Spleen (tissue), 7 donors: ENCODE results near the gene SNRNP25.

ENCODE experiments used
- CTCF ChIP-seq, 11 experiments: fragments of 200-600 bp in 7 of 11; fragments of 450-650 bp in 4 of 11; sonication (generic) in 4 of 11; IDR thresholded peaks in 8 of 11; conservative IDR thresholded peaks in 3 of 11; 1 replicate in 7 of 11; 2 replicates in 4 of 11; pipeline versions ENCODE4 v1.4.0 to v1.8.0; 2016 to 2021; ENCODE audit warnings: antibody characterized with exemption in 11 of 11, inconsistent platforms in 4 of 11, mild to moderate bottlenecking in 1 of 11
- POLR2A ChIP-seq, 3 donors: fragments of 450-650 bp; IDR thresholded peaks; one replicate each; pipeline ENCODE4 v1.5.1; 2017; ENCODE audit warnings: antibody characterized with exemption in 3 of 3, mild to moderate bottlenecking in 1 of 3
- POLR2AphosphoS5 ChIP-seq, 3 donors: sonication (generic); formaldehyde crosslinking; IDR thresholded peaks; one replicate each; pipeline ENCODE4 v1.5.1; 2017; ENCODE audit warnings: antibody characterized with exemption in 3 of 3
- donor health status: DM: no; HTN: no; CAD: no; lungs with moderate emphysema.
- donor health status: DM: no; HTN: no; CAD: no.
- donor health status: DM: no; HTN: no; CAD: no.

GRCh38 chr16:62968-63391, 9.4 kb downstream of the SNRNP25 start:
- TF ChIP-seq CTCF (IDR thresholded peaks at IDR 0.05 in 8 of 11, conservative IDR thresholded peaks at IDR 0.05 in 3 of 11) (no peak), POLR2AphosphoS5 (IDR thresholded peaks at IDR 0.05) (no peak), POLR2A (IDR thresholded peaks at IDR 0.05) (no peak)
